Suprapubic skin (tissue), 3 donors: Measurements from ENCODE around the gene BLOC1S5.

Experiments
- EP300 ChIP-seq: sonication (generic); formaldehyde crosslinking; IDR thresholded peaks from one replicate; pipeline ENCODE4 v1.6.1; 2017; ENCODE audit warnings: antibody characterized with exemption
- TF ChIP-seq, protein P1 (sequence below), 2 donors: fragments of 200-600 bp in 1 of 2; fragments of 450-650 bp in 1 of 2; sonication (generic) in 1 of 2; IDR thresholded peaks; one replicate each; pipeline ENCODE4 v1.5.1; 2016 to 2019; ENCODE audit warnings: antibody characterized with exemption in 2 of 2, mild to moderate bottlenecking in 1 of 2, moderate library complexity in 1 of 2

GRCh38 chr6:7991536-7991935 lies 72.7 kb downstream of the BLOC1S5 start:
- TF ChIP-seq, protein P1, sequence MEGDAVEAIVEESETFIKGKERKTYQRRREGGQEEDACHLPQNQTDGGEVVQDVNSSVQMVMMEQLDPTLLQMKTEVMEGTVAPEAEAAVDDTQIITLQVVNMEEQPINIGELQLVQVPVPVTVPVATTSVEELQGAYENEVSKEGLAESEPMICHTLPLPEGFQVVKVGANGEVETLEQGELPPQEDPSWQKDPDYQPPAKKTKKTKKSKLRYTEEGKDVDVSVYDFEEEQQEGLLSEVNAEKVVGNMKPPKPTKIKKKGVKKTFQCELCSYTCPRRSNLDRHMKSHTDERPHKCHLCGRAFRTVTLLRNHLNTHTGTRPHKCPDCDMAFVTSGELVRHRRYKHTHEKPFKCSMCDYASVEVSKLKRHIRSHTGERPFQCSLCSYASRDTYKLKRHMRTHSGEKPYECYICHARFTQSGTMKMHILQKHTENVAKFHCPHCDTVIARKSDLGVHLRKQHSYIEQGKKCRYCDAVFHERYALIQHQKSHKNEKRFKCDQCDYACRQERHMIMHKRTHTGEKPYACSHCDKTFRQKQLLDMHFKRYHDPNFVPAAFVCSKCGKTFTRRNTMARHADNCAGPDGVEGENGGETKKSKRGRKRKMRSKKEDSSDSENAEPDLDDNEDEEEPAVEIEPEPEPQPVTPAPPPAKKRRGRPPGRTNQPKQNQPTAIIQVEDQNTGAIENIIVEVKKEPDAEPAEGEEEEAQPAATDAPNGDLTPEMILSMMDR (IDR thresholded peaks at IDR 0.05): no peak
- no peak for TF ChIP-seq EP300
